HG03196 (cell line): ENCODE measurements around the gene MTMR8.

Source experiments
- ATAC-seq: cut with Tn5 transposase; IDR thresholded peaks from one replicate; pipeline ENCODE4 v1.9.1; 2021; ENCODE audit not compliant: unreplicated experiment

MTMR8 gene

DNA sequence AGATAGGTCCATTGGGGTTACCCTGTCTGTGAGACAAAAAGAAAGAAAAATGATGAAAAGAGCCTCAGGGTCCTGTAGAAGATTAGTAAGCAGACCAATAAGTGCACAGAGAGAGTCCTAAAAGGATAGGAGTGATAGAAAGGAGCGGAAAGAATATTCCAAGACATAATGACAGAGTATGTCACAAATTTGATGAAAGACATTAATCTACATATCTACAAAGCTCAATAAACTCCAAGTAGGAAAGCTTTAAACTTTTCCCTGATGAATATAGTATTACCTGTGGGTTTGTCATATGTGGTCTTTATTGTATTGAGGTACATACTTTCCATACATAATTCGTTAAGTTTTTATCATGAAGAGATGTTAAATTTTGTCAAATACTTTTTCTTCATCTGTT is 73.7 kb downstream of the MTMR8 start:
- no peak for ATAC-seq

DNA sequence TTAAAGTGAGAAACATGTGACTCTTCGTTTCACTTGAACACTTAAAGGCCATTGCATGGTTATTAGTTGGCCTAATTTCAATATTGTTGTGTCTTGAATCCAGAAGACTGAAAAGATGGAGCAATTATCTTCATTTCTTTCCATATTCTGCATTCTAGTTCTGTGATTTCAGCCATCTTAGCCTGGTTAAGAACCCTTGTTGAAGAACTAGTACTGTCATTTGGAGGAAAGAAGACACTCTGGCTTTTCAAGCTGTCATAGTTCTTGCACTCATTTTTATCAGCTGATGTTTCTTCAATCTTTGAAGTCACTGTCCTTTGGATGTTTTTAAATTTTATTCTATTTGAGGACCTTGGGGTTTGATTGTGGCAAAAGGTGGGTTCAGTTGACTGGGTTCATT is 81.6 kb downstream of the MTMR8 start:
- no peak for ATAC-seq

DNA sequence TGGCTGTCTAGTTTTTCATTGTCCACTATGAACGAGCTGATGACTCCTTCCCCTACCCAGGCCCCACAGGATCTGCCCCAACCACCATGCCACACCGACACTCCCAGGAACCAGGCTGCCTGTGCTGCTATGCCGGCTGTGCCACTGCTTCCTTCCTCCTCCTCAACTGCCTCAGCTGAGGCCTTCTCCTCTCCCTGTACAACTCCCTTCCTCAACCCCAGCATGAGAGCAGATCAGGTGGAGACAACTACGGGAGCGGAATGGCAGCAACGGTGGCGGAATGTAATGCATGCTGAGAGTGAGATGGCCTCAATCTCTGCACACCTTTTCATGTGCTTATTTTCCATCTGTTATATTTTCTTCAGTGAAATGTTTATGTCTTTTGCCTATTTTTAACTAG is 88.5 kb downstream of the MTMR8 start:
- no peak for ATAC-seq

DNA sequence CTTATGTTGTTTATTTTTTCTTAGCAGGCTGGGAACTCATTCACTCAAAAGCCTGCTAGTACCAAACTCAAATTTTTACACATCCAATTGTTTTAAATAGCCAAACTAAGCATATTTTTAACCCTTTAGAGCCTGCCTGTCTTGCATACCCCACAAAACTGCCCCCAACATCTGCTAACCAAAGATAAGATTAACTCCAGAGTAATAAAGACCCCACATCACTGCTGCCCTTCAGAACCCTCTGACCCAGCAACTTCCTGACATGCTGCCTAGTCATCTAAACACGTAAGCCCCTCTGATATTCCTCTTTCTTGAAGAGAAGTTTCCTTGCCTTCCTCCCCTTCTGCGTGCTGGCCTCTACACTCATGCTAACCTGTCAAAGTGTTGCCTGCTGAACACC is 104.1 kb downstream of the MTMR8 start:
- ATAC-seq, result no peak

DNA sequence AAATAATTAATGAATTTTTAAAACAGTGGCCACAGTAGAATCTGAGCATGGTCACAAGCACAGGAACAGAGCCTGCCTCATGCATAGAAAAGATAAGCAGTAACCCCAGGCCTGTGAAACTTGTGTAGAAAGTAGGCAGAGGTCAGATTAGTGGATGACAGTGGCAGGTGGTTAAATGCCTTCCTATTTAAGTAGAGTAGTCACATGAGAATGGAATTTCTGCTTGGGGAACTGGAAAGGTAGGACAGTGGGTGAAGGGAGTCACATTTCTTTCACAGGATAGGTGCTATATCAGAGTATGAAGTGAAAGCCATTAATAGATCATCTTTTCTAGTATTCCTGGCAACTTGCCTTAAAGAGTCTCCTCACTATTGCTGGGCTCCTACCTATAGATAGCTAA is 130.0 kb downstream of the MTMR8 start:
- no peak for ATAC-seq

DNA sequence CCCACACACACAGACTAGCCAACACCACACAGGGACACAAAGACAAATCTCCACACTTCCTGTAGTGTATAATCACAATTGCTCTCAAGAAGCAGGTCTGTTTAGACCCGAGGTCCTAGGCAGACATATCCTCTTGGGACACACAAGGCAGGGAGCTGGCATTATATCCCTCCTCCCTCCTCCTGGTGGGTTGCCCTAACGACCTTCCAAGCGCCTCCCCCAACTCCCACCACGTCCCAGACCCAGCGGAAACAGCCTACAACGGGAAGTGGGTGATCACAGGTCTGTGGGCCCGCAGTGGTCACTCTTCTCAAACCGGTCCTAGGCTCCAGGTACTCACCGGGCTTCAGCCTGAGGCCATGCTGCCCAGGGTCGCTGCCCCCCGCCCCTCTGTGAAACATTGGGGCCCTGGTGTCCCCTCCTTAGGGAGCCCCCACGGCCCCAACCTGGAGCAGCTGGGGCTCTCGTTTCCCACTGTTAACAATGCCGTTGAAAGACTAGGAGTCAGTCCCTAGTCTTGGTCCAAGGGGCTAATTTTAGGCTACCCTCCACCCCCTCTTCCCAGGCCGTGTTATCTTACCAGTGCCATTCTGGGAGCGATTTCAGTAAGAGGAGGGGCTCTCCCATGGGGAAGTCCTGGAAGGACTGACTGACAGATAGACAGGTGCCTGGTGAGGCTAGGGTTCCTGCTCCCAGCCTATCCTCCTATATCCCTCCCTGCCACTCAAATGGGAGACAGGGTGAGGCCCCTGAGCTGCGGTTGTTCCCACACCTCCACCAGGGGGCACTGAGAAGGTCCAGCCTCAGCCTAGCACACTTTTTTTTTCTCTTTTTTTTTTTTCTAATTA is 164.9 kb downstream of the MTMR8 start, which contains the start of gene ASB12:
Gene ASB12, minus strand, starts transcription at position 485 of the 848 bp plus-strand sequence. CDS start 4,957 bp downstream, outside the sequence.
- no peak for ATAC-seq

DNA sequence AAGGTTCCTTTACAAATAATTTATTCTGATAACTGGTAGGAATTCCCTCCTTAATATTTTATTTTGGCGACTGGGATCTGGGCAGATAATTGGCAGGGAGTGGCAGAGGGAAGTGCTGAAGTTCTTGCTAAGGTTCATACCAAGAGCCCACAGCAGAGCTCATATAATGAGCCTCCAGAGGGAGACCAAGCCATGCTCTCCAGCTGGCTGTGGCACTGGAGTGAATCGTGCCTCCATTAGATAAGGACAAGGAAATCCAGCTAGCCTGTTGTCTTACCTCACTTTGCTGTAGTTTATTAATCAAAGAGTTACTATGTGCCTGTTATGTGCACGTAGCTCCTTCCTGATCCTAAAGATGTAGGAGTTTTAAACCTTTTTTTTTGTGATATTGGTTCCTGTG is 166.1 kb downstream of the MTMR8 start:
- no peak for ATAC-seq
